PC-3 (cell line): ENCODE measurements around the gene TMTC2. TPM values are rescaled to one million over a fixed set of nuclear protein-coding genes. Genes with fewer than 3 reads are reported as not detected.

Source experiments
- ATAC-seq: fragments of 200-7000 bp; cut with Tn5 transposase; 2 replicates; pipeline ENCODE4 v1.9.1; 2020; ENCODE audit warnings: mild to moderate bottlenecking, moderate library complexity
- BruUV-seq: library from RNA; stranded (reverse); fragments of 400-500 nt; replicated peaks from 2 replicates; lab custom pipeline; 2021; lab: Mats Ljungman, UMichigan
- CTCF ChIA-PET: fragments of 300-600 bp; sonication (Branson Sonifier 250); formaldehyde crosslinking; loops from one replicate; lab custom pipeline; 2022; ENCODE audit warnings: antibody characterized with exemption; lab: Charles Lee
- POLR2A ChIA-PET: fragments of 300-600 bp; sonication (Branson Sonifier 250); formaldehyde crosslinking; loops from one replicate; lab custom pipeline; 2022; ENCODE audit warnings: antibody characterized with exemption; ENCODE audit not compliant: unreplicated experiment; lab: Charles Lee
- DNase-seq: peaks from one replicate; pipeline ENCODE4 v3.0.0-alpha.2; 2015
- H2AFZ ChIP-seq: fragments of 300-600 bp; sonication (generic); 2 replicates; pipeline ENCODE4 v1.6.0; 2016; ENCODE audit warnings: antibody characterized with exemption, low read length
- H3F3A ChIP-seq: fragments of 300-600 bp; sonication (generic); one replicate; pipeline ENCODE4 v1.6.0; 2017; ENCODE audit warnings: antibody characterized with exemption, low read length, control low read depth, mild to moderate bottlenecking; ENCODE audit not compliant: unreplicated experiment
- H3K27ac ChIP-seq: fragments of 300-600 bp; sonication (generic); 2 replicates; pipeline ENCODE4 v1.5.1; 2016; ENCODE audit warnings: mild to moderate bottlenecking, low read length
- H3K27me3 ChIP-seq: fragments of 300-600 bp; sonication (generic); 2 replicates; pipeline ENCODE4 v1.6.1; 2016; ENCODE audit warnings: low read length, mixed read lengths
- H3K36me3 ChIP-seq: fragments of 300-600 bp; sonication (generic); 2 replicates; pipeline ENCODE4 v1.6.1; 2016; ENCODE audit warnings: low read depth, mixed run types, low read length, mixed read lengths
- H3K4me1 ChIP-seq: fragments of 300-600 bp; sonication (generic); 2 replicates; pipeline ENCODE4 v1.5.1; 2016; ENCODE audit warnings: low read length; ENCODE audit not compliant: insufficient read depth
- H3K4me2 ChIP-seq: fragments of 300-600 bp; sonication (generic); 2 replicates; pipeline ENCODE4 v1.6.0; 2016; ENCODE audit warnings: low read length
- H3K4me3 ChIP-seq: fragments of 300-600 bp; sonication (generic); 2 replicates; pipeline ENCODE4 v1.5.1; 2016; ENCODE audit warnings: mild to moderate bottlenecking, low read length, mixed read lengths
- H3K79me2 ChIP-seq: fragments of 300-600 bp; sonication (generic); 2 replicates; pipeline ENCODE4 v1.6.1; 2017; ENCODE audit warnings: low read length, mixed read lengths
- H3K9ac ChIP-seq: fragments of 300-600 bp; sonication (generic); 2 replicates; pipeline ENCODE4 v1.6.0; 2016; ENCODE audit warnings: mild to moderate bottlenecking, low read length
- H3K9me2 ChIP-seq: fragments of 300-600 bp; sonication (generic); replicated peaks from 2 replicates; pipeline ENCODE4 v1.6.1; 2016; ENCODE audit warnings: mixed run types, low read length, mixed read lengths
- H3K9me3 ChIP-seq: fragments of 300-600 bp; sonication (generic); 2 replicates; pipeline ENCODE4 v1.6.1; 2016; ENCODE audit warnings: low read length, mixed read lengths
- H4K20me1 ChIP-seq: fragments of 300-600 bp; sonication (generic); 2 replicates; pipeline ENCODE4 v1.6.1; 2016; ENCODE audit warnings: low read length, mixed read lengths
- EZH2 ChIP-seq: fragments of 300-600 bp; sonication (generic); IDR thresholded peaks from one replicate; pipeline ENCODE4 v1.6.1; 2017; ENCODE audit warnings: antibody characterized with exemption, mild to moderate bottlenecking, low read length; ENCODE audit not compliant: unreplicated experiment
- EZH2phosphoT487 ChIP-seq: fragments of 300-600 bp; sonication (generic); IDR thresholded peaks from 2 replicates; pipeline ENCODE4 v1.6.1; 2018; ENCODE audit warnings: mild to moderate bottlenecking, antibody characterized with exemption, low read length, borderline replicate concordance
- intact Hi-C: fragments of 100-400 bp; cut with micrococcal nuclease; formaldehyde crosslinking; loops from 2 replicates; pipeline ENCODE4 v1.9.0; 2023
- total RNA-seq: library from RNA; depleted of rRNA; stranded (reverse); fragments of >200 nt; gene quantifications from 2 replicates; pipeline ENCODE4 v1.2.3, GENCODE V29; 2014
- TF ChIP-seq, protein P1 (sequence below): fragments of 300-600 bp; sonication (generic); conservative IDR thresholded peaks from 2 replicates; pipeline ENCODE4 v1.5.1; 2017; ENCODE audit warnings: antibody characterized with exemption, low read depth, mild to moderate bottlenecking, low read length

TMTC2 gene
- total RNA-seq, 1 experiment from 2014 or later, result 10.7 TPM

DNA sequence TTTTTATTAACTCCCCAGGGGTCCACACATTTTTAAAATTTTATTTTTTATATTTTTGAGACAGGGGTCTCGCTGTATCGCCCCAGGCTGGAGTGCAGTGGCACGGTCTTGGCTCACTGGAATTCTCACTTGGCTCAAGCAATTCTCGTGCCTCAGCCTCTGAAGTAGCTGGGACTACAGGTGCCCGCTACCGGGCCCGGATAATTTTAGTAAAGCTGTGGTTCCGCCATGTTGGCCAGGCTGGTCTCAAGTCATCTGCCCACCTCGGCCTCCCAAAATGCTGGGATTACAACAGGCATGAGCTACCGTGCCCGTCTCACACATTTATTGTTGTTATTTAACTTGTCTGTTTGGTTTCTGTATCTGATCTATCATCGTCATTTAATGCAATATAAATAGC lies 307.4 kb downstream of the TMTC2 start:
- H2AFZ ChIP-seq, result no peak overlapping the region
- no peak for DNase-seq
- H3K27ac ChIP-seq, result no peak overlapping the region
- ChIA-PET CTCF (no interaction called here), POLR2A (no interaction called here)
- TF ChIP-seq EZH2, result no peak
- TF ChIP-seq, protein P1, sequence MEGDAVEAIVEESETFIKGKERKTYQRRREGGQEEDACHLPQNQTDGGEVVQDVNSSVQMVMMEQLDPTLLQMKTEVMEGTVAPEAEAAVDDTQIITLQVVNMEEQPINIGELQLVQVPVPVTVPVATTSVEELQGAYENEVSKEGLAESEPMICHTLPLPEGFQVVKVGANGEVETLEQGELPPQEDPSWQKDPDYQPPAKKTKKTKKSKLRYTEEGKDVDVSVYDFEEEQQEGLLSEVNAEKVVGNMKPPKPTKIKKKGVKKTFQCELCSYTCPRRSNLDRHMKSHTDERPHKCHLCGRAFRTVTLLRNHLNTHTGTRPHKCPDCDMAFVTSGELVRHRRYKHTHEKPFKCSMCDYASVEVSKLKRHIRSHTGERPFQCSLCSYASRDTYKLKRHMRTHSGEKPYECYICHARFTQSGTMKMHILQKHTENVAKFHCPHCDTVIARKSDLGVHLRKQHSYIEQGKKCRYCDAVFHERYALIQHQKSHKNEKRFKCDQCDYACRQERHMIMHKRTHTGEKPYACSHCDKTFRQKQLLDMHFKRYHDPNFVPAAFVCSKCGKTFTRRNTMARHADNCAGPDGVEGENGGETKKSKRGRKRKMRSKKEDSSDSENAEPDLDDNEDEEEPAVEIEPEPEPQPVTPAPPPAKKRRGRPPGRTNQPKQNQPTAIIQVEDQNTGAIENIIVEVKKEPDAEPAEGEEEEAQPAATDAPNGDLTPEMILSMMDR, result no peak
- TF ChIP-seq EZH2phosphoT487, result no peak
- no peak overlapping the region for H3K9ac ChIP-seq
- H3F3A ChIP-seq, result no peaks in the 10 kb centered on the region
- no peaks in the 10 kb centered on the region for H3K4me1 ChIP-seq
- intact Hi-C loops, result no loop called here
- H4K20me1 ChIP-seq, result no peaks in the 10 kb centered on the region
- no peaks in the 10 kb centered on the region for H3K36me3 ChIP-seq
- no TSS peak for BruUV-seq
- H3K4me3 ChIP-seq, result no peak overlapping the region
- H3K9me2 ChIP-seq, result no peaks in the 10 kb centered on the region
- no peaks in the 10 kb centered on the region for H3K9me3 ChIP-seq
- ATAC-seq, result no peak
- H3K4me2 ChIP-seq, result no peak overlapping the region
- no peaks in the 10 kb centered on the region for H3K27me3 ChIP-seq
- no peaks in the 10 kb centered on the region for H3K79me2 ChIP-seq

DNA sequence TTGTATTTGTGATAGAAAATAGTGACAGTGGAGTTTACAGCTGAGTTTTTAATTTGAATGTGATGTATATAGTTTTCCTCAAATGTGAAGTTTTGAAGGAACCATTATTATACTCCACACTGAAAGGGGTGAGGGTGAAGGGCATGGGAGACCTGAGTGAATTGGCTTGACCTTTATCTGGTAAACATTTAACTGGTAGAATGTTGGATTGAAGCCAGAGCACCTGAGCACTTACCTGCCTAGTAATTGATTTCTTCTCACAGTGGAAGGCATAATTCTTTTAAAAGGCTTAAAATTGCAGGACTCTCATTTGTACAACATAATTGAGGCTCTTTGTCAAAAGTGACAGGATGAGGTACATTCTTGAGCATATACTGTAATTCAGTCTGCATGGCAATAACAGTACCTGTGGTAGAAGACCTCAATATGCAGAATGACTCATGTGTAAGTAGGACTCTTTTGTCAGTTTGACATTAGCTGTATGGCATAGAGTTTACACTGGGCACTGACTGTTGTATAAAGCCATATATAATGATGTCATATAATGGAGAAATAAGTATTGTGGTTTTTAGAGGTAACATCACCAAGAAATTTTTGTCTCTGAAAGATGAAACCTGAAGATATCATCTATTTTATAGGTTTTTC lies 309.6 kb downstream of the TMTC2 start:
- no TSS peak for BruUV-seq
- no peaks in the 10 kb centered on the region for H3K79me2 ChIP-seq
- H3K4me3 ChIP-seq, result no peak overlapping the region
- DNase-seq (peak; percentile 59), ATAC-seq (peak; percentile 74)
- no peaks in the 10 kb centered on the region for H3K36me3 ChIP-seq
- POLR2A ChIA-PET, result no interaction called here
- no peaks in the 10 kb centered on the region for H3K9me3 ChIP-seq
- H3F3A ChIP-seq, result no peaks in the 10 kb centered on the region
- no peak overlapping the region for H3K4me2 ChIP-seq
- no peaks in the 10 kb centered on the region for H3K4me1 ChIP-seq
- H3K27ac ChIP-seq, result no peak overlapping the region
- intact Hi-C loops, result no loop called here
- TF ChIP-seq EZH2phosphoT487 (no peak), EZH2 (no peak)
- TF ChIP-seq, protein P1, result no peak
- CTCF ChIA-PET, result no interaction called here
- H3K9me2 ChIP-seq, result no peaks in the 10 kb centered on the region
- H4K20me1 ChIP-seq, result no peaks in the 10 kb centered on the region
- no peak overlapping the region for H2AFZ ChIP-seq
- no peaks in the 10 kb centered on the region for H3K27me3 ChIP-seq
- H3K9ac ChIP-seq, result no peak overlapping the region

- no TSS peak for BruUV-seq
- intact Hi-C loops, result no loop called here
Observed at GRCh38 chr12:82998509-82998908, 311.8 kb downstream of the TMTC2 start.

More at GRCh38 chr12:82998509-82998908, 311.8 kb downstream of the TMTC2 start:
- Histone ChIP-seq H3K4me3 (no peak overlapping the region), H3K9ac (no peak overlapping the region), H4K20me1 (no peaks in the 10 kb centered on the region), H3K4me2 (no peak overlapping the region), H2AFZ (no peak overlapping the region), H3K27ac (no peak overlapping the region), H3K36me3 (no peaks in the 10 kb centered on the region), H3K9me3 (no peaks in the 10 kb centered on the region), H3K27me3 (no peaks in the 10 kb centered on the region), H3F3A (no peaks in the 10 kb centered on the region), H3K4me1 (peaks cover 8% of the 10 kb centered on the region; the same call in 1 of the 2 replicates), H3K9me2 (no peaks in the 10 kb centered on the region), H3K79me2 (no peaks in the 10 kb centered on the region)
- ChIA-PET POLR2A (no interaction called here), CTCF (no interaction called here)
- ATAC-seq (no peak), DNase-seq (no peak)
- no peak for TF ChIP-seq EZH2
- no peak for TF ChIP-seq EZH2phosphoT487
- TF ChIP-seq, protein P1, result no peak
